Lung (tissue), 12 donors: ENCODE data around the gene NGRN. TPM values are rescaled to one million over a fixed set of nuclear protein-coding genes. Genes with fewer than 3 reads are reported as not detected.
"Not testable (repeated sequence)": the region's sequence is repeated elsewhere in the genome, so short reads cannot be mapped to it uniquely, and the experiment has no call there.

Experiments
- ATAC-seq: fragments of 200-7000 bp; cut with Tn5 transposase; one replicate; pipeline ENCODE4 v1.9.1; 2020; ENCODE audit warnings: moderate number of reproducible peaks; ENCODE audit not compliant: insufficient read depth, low FRiP score
- DNase-seq, 3 donors: peaks; one replicate each; pipeline ENCODE4 v3.0.0-alpha.2; 2013 to 2017
- H3K27ac ChIP-seq, 2 donors: one replicate each; pipeline ENCODE4 v1.5.1; 2013; ENCODE audit warnings: mild to moderate bottlenecking in 2 of 2, moderate library complexity in 2 of 2, control low read depth in 1 of 2, inconsistent platforms in 1 of 2, low read depth in 1 of 2, low read length in 1 of 2
- H3K27me3 ChIP-seq, 3 donors: one replicate each; pipeline ENCODE4 v1.5.1; 2013; ENCODE audit warnings: low read length in 2 of 3; ENCODE audit not compliant: control insufficient read depth in 3 of 3, insufficient read depth in 3 of 3
- H3K36me3 ChIP-seq, 4 donors: one replicate each; pipeline ENCODE4 v1.5.1; 2013; ENCODE audit warnings: low read length in 4 of 4, mild to moderate bottlenecking in 1 of 4, moderate library complexity in 1 of 4; ENCODE audit not compliant: control insufficient read depth in 4 of 4, insufficient read depth in 4 of 4
- H3K4me1 ChIP-seq, 5 donors: one replicate each; pipeline ENCODE4 v1.5.1; 2013; ENCODE audit warnings: low read length in 5 of 5, mild to moderate bottlenecking in 2 of 5, moderate library complexity in 1 of 5; ENCODE audit not compliant: control insufficient read depth in 5 of 5, insufficient read depth in 5 of 5
- H3K4me3 ChIP-seq: one replicate; pipeline ENCODE4 v1.5.1; 2013; ENCODE audit warnings: mild to moderate bottlenecking, control low read depth, moderate library complexity
- H3K9ac ChIP-seq, 2 donors: one replicate each; pipeline ENCODE4 v1.5.1; 2013; ENCODE audit warnings: low read length in 2 of 2, control low read depth in 1 of 2; ENCODE audit not compliant: insufficient read depth in 1 of 2
- H3K9me3 ChIP-seq, 4 donors: one replicate each; pipeline ENCODE4 v1.5.1; 2013; ENCODE audit warnings: low read length in 3 of 4, mild to moderate bottlenecking in 1 of 4, moderate library complexity in 1 of 4; ENCODE audit not compliant: control insufficient read depth in 4 of 4, insufficient read depth in 3 of 4
- WGBS, 2 donors: extraction: QIAGEN DNeasy Blood & Tissue Kit; methylation state at CpG; one replicate each; pipeline ENCODE4 v1.1.7; 2013; 5-methylcytosine and 5-hydroxymethylcytosine counted together
- polyA plus RNA-seq, 2 donors: library from polyadenylated mRNA; stranded (reverse); fragments of 200-250 nt; gene quantifications; one replicate each; pipeline ENCODE4 v1.2.1, GENCODE V29; 2013
- total RNA-seq, 2 donors: library from RNA; depleted of rRNA in 1 of 2; stranded (reverse); fragments of >200 nt in 1 of 2; gene quantifications; one replicate each; pipeline ENCODE4 v1.2.1, GENCODE V29; 2014 to 2021
- TF ChIP-seq, protein P1 (sequence below): IDR thresholded peaks from 2 replicates; pipeline ENCODE4 v1.5.1; 2012; ENCODE audit warnings: mild to moderate bottlenecking; ENCODE audit errors: control extremely low read depth, extremely low read depth
- donor health status: control.
- donor health status: control.
- donor health status: Bipolar disorder and iron deficiency.
- donor health status: healthy.
- donor health status: DM: yes; HTN: yes; CAD: no.

The NGRN gene
- total and polyA plus RNA-seq, 4 donors, result 55.2 to 89.2 (median 71.2) TPM

DNA sequence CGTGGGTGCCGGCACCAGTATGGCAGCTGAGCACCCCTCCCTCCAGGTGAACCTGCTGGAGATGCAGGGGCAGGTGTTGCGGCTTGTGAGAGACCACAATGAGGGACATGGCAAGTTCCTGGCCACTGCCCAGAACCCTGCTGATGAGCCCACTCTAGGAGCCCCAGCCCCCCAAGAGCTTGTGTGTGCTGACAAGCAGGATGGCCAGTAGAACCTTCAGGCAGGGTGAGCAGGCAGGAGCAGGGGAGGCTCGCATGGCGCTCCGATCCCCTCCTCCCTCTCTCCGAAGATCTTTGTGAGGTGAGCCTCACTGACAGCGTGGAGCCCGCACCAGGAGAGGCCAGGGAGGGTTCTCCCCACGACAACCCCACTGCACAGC lies 29.8 kb downstream of the NGRN start:
- no peak for DNase-seq
- TF ChIP-seq, protein P1, sequence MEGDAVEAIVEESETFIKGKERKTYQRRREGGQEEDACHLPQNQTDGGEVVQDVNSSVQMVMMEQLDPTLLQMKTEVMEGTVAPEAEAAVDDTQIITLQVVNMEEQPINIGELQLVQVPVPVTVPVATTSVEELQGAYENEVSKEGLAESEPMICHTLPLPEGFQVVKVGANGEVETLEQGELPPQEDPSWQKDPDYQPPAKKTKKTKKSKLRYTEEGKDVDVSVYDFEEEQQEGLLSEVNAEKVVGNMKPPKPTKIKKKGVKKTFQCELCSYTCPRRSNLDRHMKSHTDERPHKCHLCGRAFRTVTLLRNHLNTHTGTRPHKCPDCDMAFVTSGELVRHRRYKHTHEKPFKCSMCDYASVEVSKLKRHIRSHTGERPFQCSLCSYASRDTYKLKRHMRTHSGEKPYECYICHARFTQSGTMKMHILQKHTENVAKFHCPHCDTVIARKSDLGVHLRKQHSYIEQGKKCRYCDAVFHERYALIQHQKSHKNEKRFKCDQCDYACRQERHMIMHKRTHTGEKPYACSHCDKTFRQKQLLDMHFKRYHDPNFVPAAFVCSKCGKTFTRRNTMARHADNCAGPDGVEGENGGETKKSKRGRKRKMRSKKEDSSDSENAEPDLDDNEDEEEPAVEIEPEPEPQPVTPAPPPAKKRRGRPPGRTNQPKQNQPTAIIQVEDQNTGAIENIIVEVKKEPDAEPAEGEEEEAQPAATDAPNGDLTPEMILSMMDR, result no peak
- no peak overlapping the region for H3K9ac ChIP-seq
- WGBS, 2 donors, result 60 to 67% methylated on average over 10 of the region's 10 CpGs
- peaks cover 0 to 8% (median 0%) of the 10 kb centered on the region in 5 donors for H3K4me1 ChIP-seq
- no peak for ATAC-seq
- H3K4me3 ChIP-seq, result no peak overlapping the region
- no peaks in the 10 kb centered on the region for H3K27me3 ChIP-seq
- H3K9me3 ChIP-seq, result peaks cover 0 to 2% (median 0%) of the 10 kb centered on the region in 4 donors
- no peaks in the 10 kb centered on the region for H3K36me3 ChIP-seq
- H3K27ac ChIP-seq, result no peak overlapping the region

DNA sequence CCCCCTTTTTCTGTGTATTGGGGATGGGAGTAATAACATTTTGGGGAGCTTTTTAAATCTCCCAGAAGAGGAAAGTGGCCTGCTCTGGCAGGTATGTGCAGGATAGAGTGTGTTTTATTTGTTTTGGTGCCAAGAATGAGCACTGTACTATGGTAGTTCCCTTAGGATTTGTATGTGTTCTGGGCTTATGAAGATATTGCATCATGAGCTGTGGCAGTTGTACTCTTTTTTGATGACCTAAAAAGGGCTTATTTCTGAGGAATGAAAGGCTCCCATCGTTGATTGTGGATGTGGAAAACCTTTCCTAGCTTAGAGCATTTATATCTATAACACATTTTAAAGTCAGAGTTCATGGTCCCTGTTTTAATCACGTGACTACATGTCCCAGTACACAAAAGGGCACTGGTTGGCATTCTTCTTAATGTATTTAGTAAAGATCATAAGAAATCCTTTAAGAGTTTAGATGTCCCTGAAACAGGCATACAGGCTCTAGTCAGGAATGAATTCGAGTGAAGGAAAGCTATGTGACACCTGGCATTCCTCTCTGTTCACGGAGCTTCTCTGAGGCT lies 30.9 kb downstream of the NGRN start:
- not testable (repeated sequence) for H3K4me3 ChIP-seq, H3K27me3 ChIP-seq, H3K36me3 ChIP-seq, H3K27ac ChIP-seq, H3K9me3 ChIP-seq, DNase-seq, ATAC-seq, H3K9ac ChIP-seq
- peaks cover 0 to 14% (median 0%) of the 10 kb centered on the region in 5 donors for H3K4me1 ChIP-seq
- 60 to 69% methylated on average over 4 of the region's 4 CpGs for WGBS, 2 donors

DNA sequence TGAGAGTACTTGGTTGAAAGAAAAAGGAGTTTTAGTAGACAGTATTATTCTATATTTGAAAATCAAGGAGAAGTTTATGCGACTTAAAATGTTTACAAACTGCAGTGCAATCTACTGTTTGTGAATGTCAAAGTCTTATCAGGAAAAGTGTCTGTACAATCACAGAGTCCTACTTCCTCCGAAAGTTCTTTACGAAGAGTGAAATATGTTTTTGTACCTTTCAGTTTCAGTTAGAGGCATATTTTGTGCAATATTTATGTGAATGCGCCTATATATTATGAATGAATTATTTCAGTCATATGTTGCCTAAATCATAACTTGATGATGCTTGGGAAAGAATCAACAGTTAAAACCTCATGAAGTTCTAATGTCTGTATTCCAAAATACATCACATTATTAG lies 31.5 kb downstream of the NGRN start:
- H3K4me3 ChIP-seq, result no peak overlapping the region
- TF ChIP-seq, protein P1, result no peak
- WGBS, 2 donors, result 69 to 74% methylated on average over 4 of the region's 4 CpGs
- DNase-seq (no peak), ATAC-seq (no peak)
- H3K27me3 ChIP-seq, result no peaks in the 10 kb centered on the region
- H3K9ac ChIP-seq, result no peak overlapping the region
- H3K36me3 ChIP-seq, result no peaks in the 10 kb centered on the region
- no peak overlapping the region for H3K27ac ChIP-seq
- H3K4me1 ChIP-seq, result peaks cover 0 to 14% (median 0%) of the 10 kb centered on the region in 5 donors
- H3K9me3 ChIP-seq, result peaks cover 0 to 4% (median 0%) of the 10 kb centered on the region in 4 donors

- Histone ChIP-seq H3K4me3 (no peak overlapping the region), H3K27me3 (no peaks in the 10 kb centered on the region), H3K9ac (no peak overlapping the region), H3K27ac (no peak overlapping the region), H3K9me3 (peaks cover 0 to 2% (median 0%) of the 10 kb centered on the region in 4 donors), H3K4me1 (peaks cover 0 to 8% (median 0%) of the 10 kb centered on the region in 5 donors), H3K36me3 (no peaks in the 10 kb centered on the region)
- 87 to 94% methylated on average over 9 of the region's 9 CpGs for WGBS, 2 donors
- no peak for ATAC-seq
- no peak for DNase-seq
- TF ChIP-seq, protein P1, result no peak
Measured at GRCh38 chr15:90300541-90300940, 35.1 kb downstream of the NGRN start.
